GM23248 (cell line): ENCODE measurements around the gene CELSR2. TPM values are rescaled to one million over a fixed set of nuclear protein-coding genes. Genes with fewer than 3 reads are reported as not detected.
"Not testable (repeated sequence)": the region's sequence is repeated elsewhere in the genome, so short reads cannot be mapped to it uniquely, and the experiment has no call there.

ENCODE experiments used
- DNase-seq: peaks from one replicate; pipeline ENCODE4 v3.0.0-alpha.2; 2015
- H2AFZ ChIP-seq: fragments of 200-600 bp; sonication (generic); 2 replicates; pipeline ENCODE4 v1.6.1; 2016; ENCODE audit warnings: antibody characterized with exemption
- H3F3A ChIP-seq: fragments of 200-600 bp; sonication (generic); 2 replicates; pipeline ENCODE4 v1.6.1; 2016; ENCODE audit warnings: mild to moderate bottlenecking, antibody characterized with exemption, mixed run types; ENCODE audit not compliant: insufficient read depth
- H3K27ac ChIP-seq: fragments of 200-600 bp; sonication (generic); 2 replicates; pipeline ENCODE4 v1.5.1; 2016; ENCODE audit warnings: mild to moderate bottlenecking
- H3K27me3 ChIP-seq: fragments of 200-600 bp; sonication (generic); replicated peaks from 2 replicates; pipeline ENCODE4 v1.6.1; 2016; ENCODE audit warnings: mild to moderate bottlenecking; ENCODE audit not compliant: insufficient read depth
- H3K36me3 ChIP-seq: fragments of 200-600 bp; sonication (generic); 2 replicates; pipeline ENCODE4 v1.6.1; 2016; ENCODE audit warnings: low read depth, mild to moderate bottlenecking
- H3K4me1 ChIP-seq: fragments of 200-600 bp; sonication (generic); 2 replicates; pipeline ENCODE4 v1.6.1; 2016; ENCODE audit warnings: mild to moderate bottlenecking; ENCODE audit not compliant: insufficient read depth
- H3K4me2 ChIP-seq: fragments of 200-600 bp; sonication (generic); one replicate; pipeline ENCODE4 v1.6.1; 2016; ENCODE audit warnings: mild to moderate bottlenecking; ENCODE audit not compliant: unreplicated experiment
- H3K4me3 ChIP-seq: fragments of 200-600 bp; sonication (generic); 2 replicates; pipeline ENCODE4 v1.5.1; 2016; ENCODE audit warnings: mild to moderate bottlenecking
- H3K79me2 ChIP-seq: fragments of 200-600 bp; sonication (generic); 2 replicates; pipeline ENCODE4 v1.6.1; 2016; ENCODE audit warnings: mild to moderate bottlenecking; ENCODE audit not compliant: insufficient read depth
- H3K9ac ChIP-seq: fragments of 200-600 bp; sonication (generic); 2 replicates; pipeline ENCODE4 v1.6.1; 2016; ENCODE audit warnings: mild to moderate bottlenecking
- H3K9me2 ChIP-seq: fragments of 200-600 bp; sonication (generic); 2 replicates; pipeline ENCODE4 v1.6.1; 2016; ENCODE audit warnings: mixed run types, mild to moderate bottlenecking, moderate library complexity; ENCODE audit not compliant: insufficient read depth
- H3K9me3 ChIP-seq: fragments of 200-600 bp; sonication (generic); one replicate; pipeline ENCODE4 v1.6.1; 2017; ENCODE audit warnings: low read depth
- H4K20me1 ChIP-seq: fragments of 200-600 bp; sonication (generic); 2 replicates; pipeline ENCODE4 v1.6.0; 2016; ENCODE audit not compliant: insufficient read depth
- EZH2 ChIP-seq: fragments of 200-600 bp; sonication (generic); IDR thresholded peaks from 2 replicates; pipeline ENCODE4 v1.6.1; 2018; ENCODE audit warnings: antibody characterized with exemption, mild to moderate bottlenecking; ENCODE audit not compliant: insufficient read depth, poor library complexity, severe bottlenecking
- EZH2phosphoT487 ChIP-seq: fragments of 200-600 bp; sonication (generic); IDR thresholded peaks from 2 replicates; pipeline ENCODE4 v1.6.1; 2018; ENCODE audit warnings: antibody characterized with exemption, moderate library complexity, mild to moderate bottlenecking, low read depth; ENCODE audit not compliant: insufficient read depth
- WGBS, 2 experiments: methylation state at CpG; one replicate each; pipeline ENCODE4 v1.1.6; 2015 to 2017; ENCODE audit warnings: low lambda C conversion rate in 2 of 2, low coverage in 1 of 2; ENCODE audit errors: missing lambda C conversion rate in 2 of 2; 5-methylcytosine and 5-hydroxymethylcytosine counted together
- in situ Hi-C: fragments of 300-500 bp; cut with MboI; formaldehyde crosslinking; loops from 2 replicates; pipeline ENCODE4 v1.15.0; 2020
- polyA plus RNA-seq: library from polyadenylated mRNA; unstranded; fragments of >200 nt; fragmentation: Nextera tagmentation; extraction: Ambion mirVana; gene quantifications from 2 replicates; pipeline ENCODE4 v1.2.1, GENCODE V29; 2016
- total RNA-seq: library from RNA; depleted of rRNA; stranded (reverse); fragments of >200 nt; shearing (Covaris generic); gene quantifications from 2 replicates; pipeline ENCODE4 v1.2.3, GENCODE V29; 2014

The CELSR2 gene
- total and polyA plus RNA-seq, 2 experiments from 2014 or later = 0.11 to 0.32 TPM

GRCh38 chr1:109282952-109283747 lies 33.8 kb downstream of the CELSR2 start, which contains the start of gene PSRC1:
PSRC1 (minus strand) TSS chr1:109283145.
- WGBS, 2 experiments = 1% methylated on average over 54 to 55 of the region's 56 CpGs
- Histone ChIP-seq H3K9ac (peak within 1 kb of the TSS; percentile 83), H3K36me3 (no peaks in the 10 kb centered on the region), H3K79me2 (peaks cover 20% of the 10 kb centered on the region), H2AFZ (peak within 1 kb of the TSS; percentile 97), H3K27ac (peak within 1 kb of the TSS; percentile 79), H3K9me2 (no peaks in the 10 kb centered on the region), H3K9me3 (no peaks in the 10 kb centered on the region), H3K4me2 (peak within 1 kb of the TSS; percentile 95), H3K4me3 (peak within 1 kb of the TSS; percentile 84), H3F3A (peaks cover 7% of the 10 kb centered on the region), H3K4me1 (peaks cover 5% of the 10 kb centered on the region), H3K27me3 (no peaks in the 10 kb centered on the region), H4K20me1 (no peaks in the 10 kb centered on the region)
- TF ChIP-seq EZH2 (no peak), EZH2phosphoT487 (no peak)
- in situ Hi-C loops = no loop called here
- peak; percentile 99 for DNase-seq

- peak overlapping the region; percentile 95 for H3K4me2 ChIP-seq
- peak overlapping the region; percentile 79 for H3K27ac ChIP-seq
- no peak for TF ChIP-seq EZH2phosphoT487
- TF ChIP-seq EZH2 = no peak
- no peak for DNase-seq
- peaks cover 5% of the 10 kb centered on the region for H3K4me1 ChIP-seq
- H3K9me2 ChIP-seq = no peaks in the 10 kb centered on the region
- no peaks in the 10 kb centered on the region for H3K36me3 ChIP-seq
- H4K20me1 ChIP-seq = no peaks in the 10 kb centered on the region
- WGBS, 2 experiments = 54% methylated on average over 17 of the region's 17 CpGs
- H3F3A ChIP-seq = peaks cover 7% of the 10 kb centered on the region
- H3K9me3 ChIP-seq = no peaks in the 10 kb centered on the region
- no peaks in the 10 kb centered on the region for H3K27me3 ChIP-seq
- in situ Hi-C loops = no loop called here
- peak overlapping the region; percentile 84 for H3K4me3 ChIP-seq
- H3K9ac ChIP-seq = peak overlapping the region; percentile 83
- H3K79me2 ChIP-seq = peaks cover 20% of the 10 kb centered on the region
- peak overlapping the region; percentile 97 for H2AFZ ChIP-seq
These were observed 34.6 kb downstream of the CELSR2 start for GRCh38 chr1:109283748-109284600.

GRCh38 chr1:109286762-109287161 lies 37.4 kb downstream of the CELSR2 start:
- peaks cover 11% of the 10 kb centered on the region for H3K79me2 ChIP-seq
- H4K20me1 ChIP-seq, H3K27ac ChIP-seq, H3K9me2 ChIP-seq, H3K4me3 ChIP-seq, H3K36me3 ChIP-seq, in situ Hi-C loops, H3F3A ChIP-seq, H3K9ac ChIP-seq, H3K4me1 ChIP-seq, H3K4me2 ChIP-seq, H3K9me3 ChIP-seq, H3K27me3 ChIP-seq, H2AFZ ChIP-seq, DNase-seq: not testable (repeated sequence)
- WGBS, 2 experiments = 86% methylated on average over 5 of the region's 5 CpGs

GRCh38 chr1:109290137-109290536 lies 40.8 kb downstream of the CELSR2 start:
- Histone ChIP-seq H3K27ac (no peak overlapping the region), H3K4me1 (0 out of 2 replicates have a peak, but pooled peaks cover 7% of the 10 kb centered on the region), H3K9me2 (no peaks in the 10 kb centered on the region), H4K20me1 (no peaks in the 10 kb centered on the region), H3K79me2 (no peaks in the 10 kb centered on the region), H3K9me3 (no peaks in the 10 kb centered on the region), H3K4me2 (no peak overlapping the region), H3K9ac (no peak overlapping the region), H3K27me3 (no peaks in the 10 kb centered on the region), H3K4me3 (no peak overlapping the region), H2AFZ (no peak overlapping the region), H3F3A (no peaks in the 10 kb centered on the region), H3K36me3 (no peaks in the 10 kb centered on the region)
- in situ Hi-C loops = no loop called here
- DNase-seq = no peak
- 93 to 95% methylated on average over 1 of the region's 1 CpG for WGBS, 2 experiments
- TF ChIP-seq EZH2 = no peak
- no peak for TF ChIP-seq EZH2phosphoT487
